IMR-90 (cell line): ENCODE data around the gene RYR3. TPM values are rescaled to one million over a fixed set of nuclear protein-coding genes. Genes with fewer than 3 reads are reported as not detected.

Source experiments
- ATAC-seq: fragments of 200-7000 bp; cut with Tn5 transposase; 2 replicates; pipeline ENCODE4 v1.9.1; 2020; ENCODE audit warnings: low read depth, mild to moderate bottlenecking, moderate library complexity
- BruUV-seq: library from RNA; stranded (reverse); fragments of 400-500 nt; replicated peaks from 2 replicates; lab custom pipeline; 2021; lab: Mats Ljungman, UMichigan
- CTCF ChIA-PET: fragments of 300-600 bp; formaldehyde crosslinking; extraction: SDS; loops from one replicate; lab custom pipeline; 2021; ENCODE audit warnings: antibody characterized with exemption; lab: Yijun Ruan, JAX
- POLR2A ChIA-PET: fragments of 300-600 bp; sonication (Branson Sonifier 250); formaldehyde crosslinking; loops from one replicate; lab custom pipeline; 2022; ENCODE audit warnings: antibody characterized with exemption; ENCODE audit not compliant: unreplicated experiment; lab: Charles Lee
- DNase-seq: peaks from one replicate; pipeline ENCODE4 v3.0.0; 2013
- H2AFZ ChIP-seq: replicated peaks from 2 replicates; pipeline ENCODE3; 2013; ENCODE audit warnings: low read length, mild to moderate bottlenecking; ENCODE audit not compliant: poor library complexity
- H2AK5ac ChIP-seq: 2 replicates; pipeline ENCODE4 v1.6.1; 2013; ENCODE audit warnings: low read depth, low read length, inconsistent platforms
- H2AK9ac ChIP-seq: replicated peaks from 2 replicates; pipeline ENCODE3; 2013; ENCODE audit warnings: mild to moderate bottlenecking, low read depth, low read length, moderate library complexity; ENCODE audit not compliant: poor library complexity
- H2BK120ac ChIP-seq: 2 replicates; pipeline ENCODE4 v1.6.1; 2013; ENCODE audit warnings: low read depth, low read length, inconsistent platforms
- H2BK15ac ChIP-seq: 3 replicates; pipeline ENCODE4 v1.6.1; 2013; ENCODE audit warnings: low read depth, low read length, inconsistent platforms
- H2BK20ac ChIP-seq: 2 replicates; pipeline ENCODE4 v1.6.1; 2013; ENCODE audit warnings: low read depth, mild to moderate bottlenecking, inconsistent platforms, low read length, moderate library complexity
- H2BK5ac ChIP-seq: 2 replicates; pipeline ENCODE4 v1.6.1; 2013; ENCODE audit warnings: mild to moderate bottlenecking, low read depth, low read length, inconsistent platforms; ENCODE audit not compliant: poor library complexity, severe bottlenecking
- H3K14ac ChIP-seq: replicated peaks from 2 replicates; pipeline ENCODE4 v1.6.1; 2013; ENCODE audit warnings: low read depth, low read length, inconsistent platforms
- H3K18ac ChIP-seq: 2 replicates; pipeline ENCODE4 v1.6.1; 2013; ENCODE audit warnings: low read depth, low read length, control low read depth
- H3K23ac ChIP-seq: 2 replicates; pipeline ENCODE4 v1.6.1; 2013; ENCODE audit warnings: low read depth, low read length, inconsistent platforms
- H3K27ac ChIP-seq: 2 replicates; pipeline ENCODE4 v1.5.1; 2013; ENCODE audit warnings: mild to moderate bottlenecking, control low read depth, low read length; ENCODE audit not compliant: insufficient read depth
- H3K27me3 ChIP-seq: 2 replicates; pipeline ENCODE4 v1.6.1; 2013; ENCODE audit warnings: low read length; ENCODE audit not compliant: control insufficient read depth, insufficient read depth
- H3K36me3 ChIP-seq: 2 replicates; pipeline ENCODE4 v1.6.1; 2013; ENCODE audit warnings: low read length, mixed read lengths; ENCODE audit not compliant: control insufficient read depth, insufficient read depth
- H3K4ac ChIP-seq: 2 replicates; pipeline ENCODE4 v1.6.1; 2013; ENCODE audit warnings: low read depth, low read length, inconsistent platforms
- H3K4me1 ChIP-seq: 2 replicates; pipeline ENCODE4 v1.6.1; 2013; ENCODE audit warnings: low read length, mixed read lengths; ENCODE audit not compliant: control insufficient read depth, insufficient read depth
- H3K4me2 ChIP-seq: 2 replicates; pipeline ENCODE4 v1.6.1; 2013; ENCODE audit warnings: low read depth, mild to moderate bottlenecking, control low read depth, low read length, moderate library complexity
- H3K4me3 ChIP-seq: 2 replicates; pipeline ENCODE4 v1.5.1; 2013; ENCODE audit warnings: low read depth, mild to moderate bottlenecking, control low read depth, low read length, moderate library complexity; ENCODE audit not compliant: insufficient read depth
- H3K56ac ChIP-seq: 2 replicates; pipeline ENCODE4 v1.6.1; 2013; ENCODE audit warnings: low read length, inconsistent platforms; ENCODE audit not compliant: insufficient read depth; ENCODE audit errors: extremely low read depth
- H3K79me1 ChIP-seq, 2 experiments: 2 replicates each; pipeline ENCODE4 v1.6.1; 2013; ENCODE audit warnings: low read length in 2 of 2, inconsistent platforms in 1 of 2, low read depth in 1 of 2
- H3K9ac ChIP-seq: 2 replicates; pipeline ENCODE4 v1.6.1; 2013; ENCODE audit warnings: low read depth, low read length, control low read depth
- H3K9me1 ChIP-seq: 2 replicates; pipeline ENCODE4 v1.6.1; 2013; ENCODE audit warnings: low read length, inconsistent platforms; ENCODE audit not compliant: insufficient read depth
- H3K9me3 ChIP-seq: 2 replicates; pipeline ENCODE4 v1.6.1; 2013; ENCODE audit warnings: low read length; ENCODE audit not compliant: control insufficient read depth, insufficient read depth
- H4K20me1 ChIP-seq: 2 replicates; pipeline ENCODE4 v1.6.1; 2013; ENCODE audit warnings: low read length, inconsistent platforms; ENCODE audit not compliant: insufficient read depth
- H4K5ac ChIP-seq: 2 replicates; pipeline ENCODE4 v1.6.1; 2013; ENCODE audit warnings: mild to moderate bottlenecking, low read depth, low read length, control low read depth
- H4K8ac ChIP-seq, 2 experiments: 2 replicates each; pipeline ENCODE4 v1.6.1; 2013; ENCODE audit warnings: low read depth in 2 of 2, low read length in 2 of 2, control low read depth in 1 of 2, inconsistent platforms in 1 of 2
- H4K91ac ChIP-seq: 2 replicates; pipeline ENCODE4 v1.6.1; 2013; ENCODE audit warnings: low read depth, low read length, inconsistent platforms; ENCODE audit not compliant: insufficient read depth
- BHLHE40 ChIP-seq: fragments of 150-350 bp; IDR thresholded peaks from 2 replicates; pipeline ENCODE4 v1.6.1; 2016; ENCODE audit warnings: mild to moderate bottlenecking, low read depth, low read length
- CEBPB ChIP-seq: IDR thresholded peaks from 2 replicates; pipeline ENCODE4 v1.6.1; 2012; ENCODE audit warnings: low read depth, low read length, improper control_type of control experiment
- CHD1 ChIP-seq: IDR thresholded peaks from 2 replicates; pipeline ENCODE4 v1.6.1; 2012; ENCODE audit warnings: low read depth, low read length, improper control_type of control experiment
- CTCF ChIP-seq: conservative IDR thresholded peaks from 2 replicates; pipeline ENCODE4 v1.5.1; 2012; ENCODE audit warnings: mild to moderate bottlenecking, low read depth, low read length, improper control_type of control experiment
- ELK1 ChIP-seq: fragments of 150-350 bp; IDR thresholded peaks from 2 replicates; pipeline ENCODE4 v1.6.1; 2016; ENCODE audit warnings: low read depth, mild to moderate bottlenecking, low read length, moderate library complexity, borderline replicate concordance
- FOS ChIP-seq: fragments of 150-350 bp; IDR thresholded peaks from 2 replicates; pipeline ENCODE4 v1.6.1; 2016; ENCODE audit warnings: low read depth, low read length
- MAFK ChIP-seq: IDR thresholded peaks from 2 replicates; pipeline ENCODE4 v1.6.1; 2012; ENCODE audit warnings: low read depth, low read length, improper control_type of control experiment
- MAZ ChIP-seq: IDR thresholded peaks from 2 replicates; pipeline ENCODE4 v1.6.1; 2012; ENCODE audit warnings: low read depth, mild to moderate bottlenecking, low read length, improper control_type of control experiment, moderate library complexity, borderline replicate concordance
- MXI1 ChIP-seq: IDR thresholded peaks from 2 replicates; pipeline ENCODE4 v1.6.1; 2012; ENCODE audit warnings: low read depth, mild to moderate bottlenecking, low read length, moderate library complexity, borderline replicate concordance
- NFE2L2 ChIP-seq: fragments of 150-350 bp; IDR thresholded peaks from 2 replicates; pipeline ENCODE4 v1.6.1; 2016; ENCODE audit warnings: low read depth, mild to moderate bottlenecking, low read length
- POLR2A ChIP-seq: IDR thresholded peaks from 2 replicates; pipeline ENCODE4 v1.6.1; 2012; ENCODE audit warnings: mild to moderate bottlenecking, low read depth, low read length
- RAD21 ChIP-seq: IDR thresholded peaks from 2 replicates; pipeline ENCODE4 v1.6.1; 2012; ENCODE audit warnings: low read length, improper control_type of control experiment
- RCOR1 ChIP-seq: IDR thresholded peaks from 2 replicates; pipeline ENCODE4 v1.6.1; 2012; ENCODE audit warnings: mild to moderate bottlenecking, low read length, improper control_type of control experiment; ENCODE audit not compliant: insufficient replicate concordance
- RFX5 ChIP-seq: IDR thresholded peaks from 2 replicates; pipeline ENCODE4 v1.8.0; 2012; ENCODE audit warnings: low read depth, mild to moderate bottlenecking, low read length, moderate library complexity
- SMC3 ChIP-seq: fragments of 150-350 bp; IDR thresholded peaks from 2 replicates; pipeline ENCODE4 v1.6.1; 2016; ENCODE audit warnings: low read depth, mild to moderate bottlenecking, antibody characterized with exemption, low read length, moderate library complexity
- USF2 ChIP-seq: fragments of 150-350 bp; IDR thresholded peaks from 2 replicates; pipeline ENCODE4 v1.6.1; 2017; ENCODE audit warnings: mild to moderate bottlenecking, antibody characterized with exemption, low read length, low read depth
- WGBS, 2 experiments: methylation state at CpG; one replicate each; pipeline versions ENCODE4 v1.1.5 to v1.1.7; 2013; ENCODE audit warnings: missing lambda C conversion rate in 2 of 2; ENCODE audit not compliant: insufficient read length in 1 of 2; ENCODE audit errors: extremely low coverage in 2 of 2; 5-methylcytosine and 5-hydroxymethylcytosine counted together
- dilution Hi-C: fragments of 300-500 bp; cut with HindIII; formaldehyde crosslinking; loops from one replicate; pipeline ENCODE4 v1.14.3; 2018; ENCODE audit warnings: low sequenced_read_pairs; ENCODE audit not compliant: unreplicated experiment
- in situ Hi-C: fragments of 300-500 bp; cut with MboI; formaldehyde crosslinking; loops from 3 replicates; pipeline ENCODE4 v1.14.3; 2019; ENCODE audit warnings: low sequenced_read_pairs, inconsistent platforms, mixed read lengths
- intact Hi-C: fragments of 100-400 bp; cut with micrococcal nuclease; formaldehyde crosslinking; loops from 2 replicates; pipeline ENCODE4 v1.10.0; 2022
- polyA plus RNA-seq, 3 experiments: library from polyadenylated mRNA; depleted of rRNA; stranded (reverse); fragments of >200 nt; gene quantifications; 2 replicates each; pipeline ENCODE4 v1.2.3, GENCODE V29; 2012; ENCODE audit warnings: low replicate concordance in 1 of 3
- total RNA-seq: library from RNA; depleted of rRNA; stranded (reverse); fragments of >200 nt; gene quantifications from 2 replicates; pipeline ENCODE4 v1.2.3, GENCODE V29; 2012

The RYR3 gene
- total and polyA plus RNA-seq, 2 of the 4 experiments (the other 2 are of a cell fraction), result 0.18 TPM; not detected in 1

GRCh38 chr15:33304924-33305323 lies 5.8 kb upstream of the RYR3 start:
- no peak overlapping the region for H3K9ac ChIP-seq
- no peak overlapping the region for H2AK9ac ChIP-seq
- no peaks in the 10 kb centered on the region for H3K36me3 ChIP-seq
- H2BK20ac ChIP-seq, result no peak overlapping the region
- no peaks in the 10 kb centered on the region for H3K9me3 ChIP-seq
- no peak overlapping the region for H4K91ac ChIP-seq
- BruUV-seq, result no TSS peak
- H2AK5ac ChIP-seq, result no peak overlapping the region
- H3K9me1 ChIP-seq, result no peaks in the 10 kb centered on the region
- H3K18ac ChIP-seq, result no peak overlapping the region
- POLR2A ChIA-PET, result no interaction called here
- H3K56ac ChIP-seq, result no peak overlapping the region
- intact Hi-C loops, result no loop called here
- H2AFZ ChIP-seq, result no peak overlapping the region
- no peaks in the 10 kb centered on the region for H4K20me1 ChIP-seq
- no peak overlapping the region for H3K4me3 ChIP-seq
- no peak overlapping the region for H3K27ac ChIP-seq
- TF ChIP-seq USF2, result no peak
- TF ChIP-seq NFE2L2, result no peak
- no peak for TF ChIP-seq BHLHE40
- no peak for TF ChIP-seq MAFK
- no peak for TF ChIP-seq CTCF
- no peak for TF ChIP-seq MAZ
- TF ChIP-seq RFX5, result no peak
- TF ChIP-seq CHD1, result no peak
- TF ChIP-seq CEBPB, result no peak
- no peak for TF ChIP-seq SMC3
- no peak for TF ChIP-seq ELK1
- TF ChIP-seq RCOR1, result no peak
- no peak for TF ChIP-seq FOS
- no peak for TF ChIP-seq MXI1
- TF ChIP-seq POLR2A, result no peak
- no peak for TF ChIP-seq RAD21
- H3K4me1 ChIP-seq, result no peaks in the 10 kb centered on the region
- no peak overlapping the region for H4K8ac ChIP-seq
- H2BK5ac ChIP-seq, result no peak overlapping the region
- H4K5ac ChIP-seq, result no peak overlapping the region
- no peak for DNase-seq
- no peak overlapping the region for H2BK15ac ChIP-seq
- no peak overlapping the region for H3K14ac ChIP-seq
- no peak overlapping the region for H3K4me2 ChIP-seq
- no peak overlapping the region for H3K23ac ChIP-seq
- no peak for ATAC-seq
- in situ Hi-C loops, result loop anchor here (10.0 kb wide), 1 partner anchor 400 kb away; no protein-coding TSS in a partner anchor
- H3K4ac ChIP-seq, result no peak overlapping the region
- dilution Hi-C loops, result no loop called here
- 57% methylated on average over 2 of the region's 5 CpGs; no CpG with 5 or more reads in 1 of the 2 experiments for WGBS, 2 experiments
- no peak overlapping the region for H2BK120ac ChIP-seq
- CTCF ChIA-PET, result no interaction called here
- H3K27me3 ChIP-seq, result peaks cover 8% of the 10 kb centered on the region
- H3K79me1 ChIP-seq, result no peaks in the 10 kb centered on the region
